ENCODE measurements around the gene PHF21A. TPM values are rescaled to one million over a fixed set of nuclear protein-coding genes. Genes with fewer than 3 reads are reported as not detected.

PHF21A gene
- total and polyA plus RNA-seq, 2 of the 8 experiments (the other 6 are each of a cell fraction or from before 2014, with no cell fraction given) = 17.6 to 40.3 TPM

GRCh38 chr11:45994371-45995341 lies 126.6 kb downstream of the PHF21A start (continued):
- TF ChIP-seq E2F6 (IDR thresholded peaks at IDR 0.05) (no peak), SIRT6 (IDR thresholded peaks at IDR 0.05; ENCODE audit: low read length) (no peak), RFX5 (IDR thresholded peaks at IDR 0.05; ENCODE audit: borderline replicate concordance, low read depth, low read length) (no peak), NANOG (IDR thresholded peaks at IDR 0.05; ENCODE audit: insufficient read depth, low read depth, low read length, poor library complexity, severe bottlenecking) (no peak), SIX5 (IDR thresholded peaks at IDR 0.05; ENCODE audit: low read depth, low read length) (no peak), CHD7 (IDR thresholded peaks at IDR 0.05; ENCODE audit: insufficient replicate concordance, low read length) (no peak), USF2 (IDR thresholded peaks at IDR 0.05; ENCODE audit: low read length) (no peak)
